NCI-H187 treated with DMSO at 0.1 percent for 48 hours (cell line): ENCODE measurements around the gene BOLL.
"Not testable (repeated sequence)": the region's sequence is repeated elsewhere in the genome, so short reads cannot be mapped to it uniquely, and the experiment has no call there.

Experiments
- DNase-seq: peaks from one replicate; lab custom pipeline; 2025; lab: John Stamatoyannopoulos, UW

Gene BOLL

DNA sequence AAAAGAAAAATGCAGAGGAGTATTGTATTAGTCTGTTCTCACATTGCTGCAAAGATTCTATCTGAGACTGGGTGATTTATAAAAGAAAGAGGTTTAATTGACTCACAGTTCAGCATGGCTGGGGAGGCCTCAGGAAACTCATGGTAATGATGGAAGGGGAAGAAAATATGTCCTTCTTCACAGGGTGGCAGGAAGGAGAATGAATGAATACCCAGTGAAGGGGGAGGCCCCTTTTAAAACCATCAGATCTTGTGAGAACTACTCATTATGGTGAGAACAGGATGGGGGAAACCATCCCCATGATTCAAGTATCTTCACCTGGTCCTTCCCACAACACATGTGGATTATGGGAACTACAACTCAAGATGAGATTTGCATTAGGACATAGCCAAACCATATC, 10.2 kb upstream of the BOLL start:
- no peak for DNase-seq

DNA sequence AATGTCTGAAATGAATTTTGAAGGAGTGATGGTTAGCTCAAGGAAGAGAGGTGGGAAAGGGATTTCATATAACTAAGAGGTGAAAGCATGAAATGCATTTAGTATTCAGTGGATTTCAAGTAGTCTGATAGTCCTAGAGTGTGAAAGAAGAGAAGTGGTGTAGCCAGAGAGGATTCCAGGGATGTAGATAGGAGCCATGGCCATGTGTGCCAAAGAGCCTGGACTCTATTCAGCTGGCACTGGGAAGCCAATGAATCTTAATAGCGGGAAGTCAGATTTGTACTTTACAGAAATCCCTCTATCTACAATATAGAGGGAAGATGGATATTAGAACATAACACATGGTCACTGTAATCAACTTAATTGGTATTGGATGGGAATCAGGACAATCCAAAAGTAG, 8.3 kb upstream of the BOLL start:
- DNase-seq: no peak

DNA sequence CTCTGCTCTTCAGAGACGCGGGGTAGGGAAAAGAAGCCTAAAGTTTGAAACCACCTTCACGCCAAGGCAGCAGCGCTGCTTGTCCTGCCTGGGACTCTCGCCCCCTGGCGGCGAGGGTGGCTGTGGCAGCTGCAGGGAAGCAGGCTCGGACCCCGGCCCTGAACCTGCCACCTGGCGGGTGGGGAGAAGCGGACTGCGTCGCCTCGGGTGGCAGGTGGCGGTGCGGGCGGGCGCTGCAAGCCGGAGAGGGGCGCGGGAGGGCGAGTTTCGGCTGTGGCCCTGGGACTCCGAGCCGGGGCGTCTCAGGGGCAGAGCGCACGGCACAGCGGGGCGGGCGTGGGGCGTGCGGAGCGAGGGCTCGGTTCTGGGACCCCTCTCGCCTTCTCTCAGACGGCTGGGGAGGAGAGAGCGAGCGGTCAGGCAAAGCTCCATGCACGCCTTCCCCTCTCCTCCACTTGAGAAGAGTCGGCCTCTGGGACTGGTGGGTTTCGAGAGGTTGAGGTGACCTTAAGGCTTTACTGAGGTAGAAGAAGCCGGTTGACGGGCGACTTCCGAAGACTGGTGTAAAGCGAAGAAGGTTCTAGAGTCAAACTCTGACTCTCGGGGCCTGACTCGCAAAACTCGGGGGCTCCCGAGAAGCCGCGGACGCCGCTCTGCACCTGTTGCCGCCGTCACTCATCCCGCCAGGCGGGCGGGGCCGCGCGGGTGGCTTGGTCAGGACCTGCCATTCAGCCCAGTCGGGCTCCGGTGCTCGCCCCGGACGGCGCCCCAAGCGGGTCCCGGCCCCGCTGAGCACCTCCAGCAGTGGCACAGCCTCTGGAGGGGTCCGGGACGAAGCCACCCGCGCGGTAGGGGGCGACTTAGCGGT, 1.1 kb upstream of the BOLL start:
- no peak for DNase-seq

DNA sequence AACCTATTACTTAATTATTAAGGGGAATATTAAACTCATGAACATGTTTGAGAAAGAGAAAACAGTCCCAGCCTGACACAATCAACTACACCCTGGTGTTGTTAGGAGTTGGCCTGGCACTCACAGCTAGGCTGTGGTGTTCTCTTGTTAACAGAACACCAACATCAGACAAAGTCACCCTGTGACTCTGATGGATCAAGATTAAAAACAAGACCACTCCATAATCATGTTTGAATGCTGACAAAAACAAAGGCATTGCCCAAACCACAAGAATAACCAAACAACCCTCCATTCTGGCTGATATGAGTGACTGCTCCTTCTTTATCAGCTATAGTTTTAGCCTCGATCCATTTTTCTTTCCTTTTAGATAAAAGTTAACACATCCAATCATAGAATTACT, 3.0 kb downstream of the BOLL start:
- DNase-seq: no peak

DNA sequence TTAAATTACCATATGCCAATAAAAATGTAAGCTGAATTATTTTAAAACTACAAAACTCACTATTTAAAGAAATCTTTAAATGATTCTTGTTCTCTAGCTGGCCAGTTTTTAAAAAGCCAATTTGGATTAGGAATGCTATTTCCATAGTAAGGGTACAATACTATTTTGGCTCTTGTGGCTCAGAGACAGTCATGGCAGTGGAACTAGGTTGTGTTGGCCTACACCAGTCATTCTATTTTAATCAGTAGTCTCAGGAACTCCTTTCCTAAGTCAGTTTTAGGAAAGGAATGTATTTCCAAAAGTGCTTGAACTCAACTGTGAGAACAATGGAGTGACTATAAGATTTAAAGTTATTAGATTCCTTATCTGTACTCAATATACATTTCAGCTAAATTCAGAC, 5.9 kb downstream of the BOLL start:
- no peak for DNase-seq

DNA sequence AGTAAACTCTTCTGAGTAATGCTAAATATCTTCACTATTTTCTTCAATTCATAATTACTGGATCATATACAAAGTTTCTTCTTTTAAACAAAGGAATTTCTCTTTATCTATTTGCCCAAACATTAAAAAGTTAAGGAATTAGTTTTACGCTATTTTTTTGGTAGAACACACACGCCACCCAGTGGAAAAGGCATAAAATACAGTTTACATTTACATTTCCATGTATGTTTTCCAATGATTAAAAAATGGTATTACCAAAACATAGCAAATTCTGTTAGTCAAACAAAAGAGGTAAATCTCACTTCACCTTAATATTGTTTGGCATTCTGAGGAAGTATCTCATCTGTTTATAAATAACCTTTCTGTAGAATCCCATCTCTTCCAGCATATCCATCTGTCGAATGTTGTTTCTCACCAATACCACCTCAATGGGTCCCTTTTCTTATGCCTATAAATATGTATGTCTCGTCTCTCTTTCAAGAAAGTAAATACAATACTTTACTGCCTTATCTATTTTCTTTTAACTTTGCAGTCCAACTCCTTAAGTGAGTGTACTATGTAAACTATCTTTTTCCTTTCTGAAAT, 7.2 kb downstream of the BOLL start:
- no peak for DNase-seq

DNA sequence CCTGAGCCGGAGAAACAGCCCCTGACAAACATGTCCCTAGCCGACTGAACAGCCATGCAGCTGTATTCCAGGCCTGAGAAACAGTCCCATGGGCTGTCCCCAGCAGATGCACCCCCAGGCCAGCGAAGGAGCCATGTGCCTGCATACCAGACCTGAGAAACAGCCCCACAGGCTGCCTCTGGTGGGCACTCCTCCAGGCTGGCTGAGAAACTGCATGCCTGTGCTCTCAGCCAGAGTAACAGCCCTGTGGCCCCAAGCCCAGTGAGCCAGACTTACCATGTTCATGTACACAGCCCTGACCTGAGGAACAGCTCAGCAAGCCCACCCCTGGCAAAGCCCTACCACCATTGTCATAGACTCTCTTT, 24.8 kb downstream of the BOLL start:
- DNase-seq: no peak

DNA sequence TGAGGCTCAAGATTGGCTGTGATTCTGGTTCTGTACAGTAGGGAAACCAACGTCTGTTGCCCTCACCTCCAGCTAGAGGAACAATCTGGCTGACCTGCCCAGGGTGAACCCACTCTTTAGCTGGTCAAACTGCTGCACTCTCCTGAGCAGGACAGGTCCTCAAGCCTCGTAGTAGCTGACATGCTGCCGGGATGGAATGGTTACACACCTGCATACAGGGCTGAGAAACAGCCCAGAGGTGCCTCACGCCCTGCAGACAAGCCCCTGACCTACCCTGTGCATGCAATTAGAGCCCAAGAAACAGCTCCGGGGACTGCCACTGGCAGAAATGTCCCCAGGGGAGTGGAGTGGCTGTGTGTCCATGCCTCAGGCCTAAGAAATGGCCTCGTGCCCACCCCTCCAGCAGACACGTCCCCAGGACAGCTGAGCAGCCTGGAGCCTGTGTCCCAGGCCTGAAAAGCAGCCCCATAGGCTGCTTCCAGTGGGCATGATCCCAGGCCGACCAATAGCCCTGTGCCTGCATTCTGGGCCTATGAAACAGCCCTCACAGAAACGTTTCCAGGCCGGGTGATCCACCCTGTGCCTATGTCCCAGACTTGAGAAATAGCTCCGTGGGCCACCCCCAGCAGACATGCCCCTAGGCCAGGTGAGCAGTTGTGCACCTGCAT, 25.4 kb downstream of the BOLL start:
- DNase-seq: no peak

DNA sequence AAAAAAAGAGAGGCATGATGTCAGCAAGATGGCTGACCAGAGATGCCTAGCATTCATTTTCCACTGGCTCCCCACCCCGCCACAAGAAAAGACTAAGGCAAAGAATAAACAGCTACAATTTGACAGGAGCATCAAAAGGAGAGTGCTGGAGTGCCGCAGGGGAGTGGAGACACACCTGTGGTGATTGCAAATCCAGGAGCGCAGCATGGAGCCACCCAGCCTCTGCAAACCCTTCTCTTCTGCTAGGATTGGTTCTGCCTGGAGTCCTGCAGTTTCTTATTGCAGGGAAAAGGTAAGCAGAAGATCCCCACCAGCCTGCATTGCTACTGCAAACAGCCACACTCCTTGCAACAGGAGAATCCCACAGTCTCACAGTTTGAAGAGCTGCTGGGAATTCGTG, 26.1 kb downstream of the BOLL start:
- DNase-seq: no peak

DNA sequence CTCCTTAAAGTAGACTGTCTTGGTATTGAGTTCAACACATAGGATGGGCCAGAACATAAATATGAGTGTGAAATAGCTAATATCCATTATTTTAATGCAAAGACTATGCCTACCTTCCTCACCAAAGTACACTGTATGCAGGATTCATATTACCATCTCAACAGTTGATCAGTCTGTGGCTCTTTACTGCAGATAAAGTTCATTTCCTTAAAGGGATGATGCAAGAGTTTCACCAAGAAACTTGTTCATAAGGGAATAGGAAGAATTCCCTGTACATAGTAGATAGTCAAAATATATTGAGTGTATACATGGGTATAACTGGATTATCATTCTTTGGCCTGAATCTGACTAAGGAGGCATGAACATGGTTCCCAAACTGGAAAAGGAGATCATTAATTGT, 44.9 kb downstream of the BOLL start:
- DNase-seq: no peak

DNA sequence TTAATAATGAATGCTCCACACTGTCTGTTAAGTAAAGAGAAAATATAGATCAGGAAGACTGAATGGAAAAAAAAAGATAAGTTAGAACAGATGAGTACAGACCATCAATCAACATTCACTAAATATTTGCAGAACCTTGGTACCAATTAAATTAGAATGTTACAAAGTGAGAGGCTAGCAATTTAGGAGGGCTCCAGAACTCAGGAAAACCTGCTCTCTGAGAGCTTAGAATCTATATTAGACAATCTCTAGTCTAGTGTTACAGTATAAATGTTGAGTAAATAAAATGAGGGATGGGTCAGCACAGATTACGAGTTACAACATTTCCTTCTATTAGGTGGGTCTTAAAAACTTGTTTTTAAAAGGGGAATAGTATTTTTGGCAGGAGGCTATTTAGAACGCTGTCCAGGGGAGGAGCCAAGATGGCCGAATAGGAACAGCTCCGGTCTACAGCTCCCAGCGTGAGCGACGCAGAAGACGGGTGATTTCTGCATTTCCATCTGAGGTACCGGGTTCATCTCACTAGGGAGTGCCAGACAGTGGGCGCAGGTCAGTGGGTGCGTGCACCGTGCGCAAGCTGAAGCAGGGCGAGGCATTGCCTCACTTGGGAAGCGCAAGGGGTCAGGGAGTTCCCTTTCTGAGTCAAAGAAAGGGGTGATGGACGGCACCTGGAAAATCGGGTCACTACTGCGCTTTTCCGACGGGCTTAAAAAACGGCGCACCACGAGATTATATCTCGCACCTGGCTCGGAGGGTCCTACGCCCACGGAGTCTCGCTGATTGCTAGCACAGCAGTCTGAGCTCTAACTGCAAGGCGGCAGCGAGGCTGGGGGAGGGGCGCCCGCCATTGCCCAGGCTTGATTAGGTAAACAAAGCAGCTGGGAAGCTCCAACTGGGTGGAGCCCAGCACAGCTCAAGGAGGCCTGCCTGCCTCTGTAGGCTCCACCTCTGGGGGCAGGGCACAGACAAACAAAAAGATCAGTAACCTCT, 56.3 kb downstream of the BOLL start:
- not testable (repeated sequence) for DNase-seq

DNA sequence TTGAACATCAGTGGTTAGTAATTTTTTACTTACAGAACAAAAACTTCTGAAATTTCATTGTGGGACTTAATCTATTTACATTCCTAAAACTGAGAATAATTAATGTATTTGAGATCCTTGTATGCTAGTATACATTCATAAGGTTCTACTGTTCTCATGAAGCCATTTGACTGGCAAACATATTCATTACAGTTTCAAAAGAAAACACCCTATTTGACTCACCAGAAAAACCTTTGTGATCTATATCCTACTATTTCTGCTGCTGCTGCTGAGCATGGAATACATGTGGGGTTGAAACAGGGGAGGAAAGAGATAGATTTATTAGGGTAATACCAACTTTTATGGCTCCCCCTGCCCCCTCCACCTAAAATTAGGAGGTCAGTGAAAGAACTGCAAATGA, 58.1 kb downstream of the BOLL start:
- DNase-seq: no peak

DNA sequence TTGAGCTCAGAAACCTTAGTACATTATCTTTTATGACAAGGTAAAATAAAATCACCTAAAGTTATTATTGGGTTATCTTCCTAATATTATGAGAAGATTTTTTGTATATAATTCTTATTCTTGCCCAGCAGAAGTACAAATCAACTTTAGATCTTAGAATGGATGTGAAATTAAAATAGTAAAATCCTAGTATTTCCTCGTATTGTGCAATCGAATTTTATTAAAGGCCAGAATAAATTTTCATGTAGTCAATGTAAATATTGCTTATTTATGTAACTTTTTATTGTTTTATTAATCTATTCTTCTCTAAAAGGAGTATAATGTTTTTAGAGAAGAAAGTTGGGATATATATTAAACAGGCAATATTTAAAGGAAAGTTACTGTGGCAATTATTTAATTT, 67.3 kb downstream of the BOLL start:
- no peak for DNase-seq

DNA sequence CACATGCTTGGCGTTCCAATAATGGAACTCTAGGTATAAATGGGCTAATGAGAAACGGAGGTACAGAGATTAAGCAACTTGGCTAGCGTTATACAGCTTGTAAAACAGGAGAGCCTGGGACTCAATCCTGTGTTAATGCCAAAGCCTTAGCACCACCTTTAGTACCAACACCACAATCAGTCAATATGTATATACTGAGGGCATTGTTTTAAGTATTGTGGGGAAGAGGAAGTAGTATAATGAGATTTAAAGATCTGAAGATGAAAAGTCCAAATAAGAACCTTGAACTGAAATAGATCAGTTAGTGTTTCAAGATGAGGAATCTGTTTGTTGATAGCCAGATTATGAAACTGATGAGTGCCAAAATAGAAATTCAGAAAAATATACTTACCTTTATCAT, 71.8 kb downstream of the BOLL start:
- DNase-seq: no peak

DNA sequence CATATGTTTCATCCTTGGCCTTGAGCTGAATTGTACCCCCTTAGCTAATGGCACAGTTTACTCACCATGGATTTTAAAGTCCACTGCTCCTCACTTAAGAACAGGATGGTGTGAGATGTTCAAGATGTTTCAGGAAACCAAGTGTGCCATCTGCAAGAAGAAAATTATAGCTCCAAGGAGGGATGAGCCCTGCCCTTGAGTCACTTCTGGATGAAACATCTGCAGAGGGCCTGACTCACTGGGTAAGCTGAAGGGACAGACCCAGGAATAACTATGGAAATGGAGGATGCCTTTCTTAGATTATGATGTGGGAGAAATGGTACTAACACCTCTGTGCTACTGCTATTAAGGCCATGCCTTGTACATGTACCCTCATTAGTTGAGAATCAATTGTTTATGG, 73.5 kb downstream of the BOLL start:
- no peak for DNase-seq

DNA sequence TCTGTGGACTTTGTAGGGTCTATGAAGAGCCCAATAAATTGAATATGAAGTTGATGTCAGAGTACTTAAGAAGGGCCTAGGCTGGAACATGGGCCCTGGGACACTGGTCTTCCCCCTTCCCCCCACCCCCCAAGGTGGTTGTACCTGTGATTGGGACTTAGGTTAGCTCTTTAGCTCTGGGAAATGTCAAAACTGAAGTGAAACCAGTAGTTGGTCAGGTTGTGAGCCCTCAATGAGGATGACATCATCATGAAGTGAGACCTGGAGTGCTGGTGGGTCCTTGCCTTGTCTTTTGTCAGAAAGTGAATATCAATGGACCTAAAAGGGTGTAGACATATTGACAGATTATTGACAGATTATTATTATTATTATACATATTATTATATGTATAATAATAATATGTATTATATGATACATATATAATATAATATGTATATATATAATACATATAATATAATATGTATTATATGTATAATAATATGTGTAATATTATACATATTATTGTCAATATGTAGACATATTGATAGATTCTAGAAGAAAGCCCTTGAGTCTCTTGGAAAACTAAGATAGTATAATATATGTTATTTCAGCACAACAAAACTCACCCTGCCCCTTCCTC, 74.6 kb downstream of the BOLL start:
- no peak for DNase-seq

DNA sequence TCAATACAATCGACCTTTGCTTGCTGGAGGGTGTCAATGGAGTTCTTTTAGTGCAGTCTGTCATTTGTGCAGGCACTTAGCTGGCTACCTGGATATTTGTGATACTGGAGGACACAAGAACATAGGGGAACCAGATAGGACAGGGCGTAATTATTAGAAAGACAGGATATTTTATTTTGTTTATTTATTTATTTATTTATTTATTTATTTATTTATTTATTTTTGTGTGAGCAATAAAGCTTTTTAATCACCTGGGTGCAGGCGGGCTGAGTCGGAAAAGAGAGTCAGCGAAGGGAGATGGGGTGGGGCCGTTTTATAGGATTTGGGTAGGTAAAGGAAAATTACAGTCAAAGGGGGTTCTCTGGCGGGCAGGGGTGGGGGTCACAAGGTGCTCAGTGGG, 76.0 kb downstream of the BOLL start:
- DNase-seq: not testable (repeated sequence)

DNA sequence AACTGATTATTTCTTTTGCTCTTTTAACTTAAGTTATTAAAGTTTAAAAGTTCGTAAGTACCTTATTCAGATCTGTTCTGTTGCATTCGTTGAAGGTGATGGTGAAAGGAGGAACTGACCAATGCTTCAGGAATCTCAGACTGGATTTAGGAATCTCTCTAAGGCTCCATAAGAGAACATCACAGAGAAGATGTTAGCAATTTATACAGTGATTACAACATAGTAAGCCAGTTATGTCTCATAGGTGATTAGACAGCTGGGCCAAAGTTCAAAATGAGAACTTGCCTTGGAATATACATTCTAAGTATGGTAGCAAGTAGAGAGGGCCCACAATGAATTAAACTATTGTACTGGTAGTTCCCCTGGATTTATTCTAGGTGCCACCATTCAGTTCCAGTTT, 76.8 kb downstream of the BOLL start:
- no peak for DNase-seq

DNA sequence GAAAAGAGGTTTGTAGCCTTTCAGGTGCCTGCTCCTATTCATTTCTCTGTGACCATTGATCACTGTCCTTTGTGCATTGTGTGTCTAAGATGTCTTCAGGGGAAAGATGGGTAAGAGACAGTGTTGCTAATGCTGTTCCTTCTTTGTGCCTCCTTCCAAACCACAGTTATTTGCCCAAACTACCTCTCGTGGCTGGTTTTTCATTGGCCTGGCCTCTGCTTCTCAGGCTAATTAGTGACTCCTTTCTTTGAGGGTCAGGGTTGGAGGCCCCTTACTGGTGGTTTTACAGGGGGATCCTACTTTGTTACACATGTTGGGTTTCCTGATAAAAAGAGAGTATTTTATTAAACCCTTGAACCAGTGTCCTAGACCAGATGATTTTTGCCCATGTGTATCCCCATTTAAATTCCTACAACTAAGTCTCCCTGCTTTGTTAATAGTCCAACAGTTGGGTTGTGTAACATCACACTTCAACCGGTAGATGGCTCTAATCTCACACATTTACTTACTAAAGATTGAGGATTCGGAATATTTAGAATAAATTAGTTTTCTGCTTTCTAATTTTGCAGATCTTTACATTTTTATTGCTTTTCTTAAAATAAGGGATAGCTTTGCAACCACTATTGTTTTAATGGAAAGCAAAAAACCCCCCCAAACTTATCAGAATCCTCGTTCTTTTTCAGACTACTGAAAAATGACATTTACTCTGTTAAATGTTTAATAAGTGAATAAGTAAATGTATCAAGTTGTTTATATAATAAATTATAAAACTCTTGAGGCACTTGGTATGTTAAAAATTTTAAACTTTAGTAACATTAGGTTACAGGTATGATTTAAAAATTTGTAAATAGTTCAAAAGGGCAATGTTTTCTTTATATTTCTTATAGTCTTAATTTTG, 77.6 kb downstream of the BOLL start:
- DNase-seq: no peak

DNA sequence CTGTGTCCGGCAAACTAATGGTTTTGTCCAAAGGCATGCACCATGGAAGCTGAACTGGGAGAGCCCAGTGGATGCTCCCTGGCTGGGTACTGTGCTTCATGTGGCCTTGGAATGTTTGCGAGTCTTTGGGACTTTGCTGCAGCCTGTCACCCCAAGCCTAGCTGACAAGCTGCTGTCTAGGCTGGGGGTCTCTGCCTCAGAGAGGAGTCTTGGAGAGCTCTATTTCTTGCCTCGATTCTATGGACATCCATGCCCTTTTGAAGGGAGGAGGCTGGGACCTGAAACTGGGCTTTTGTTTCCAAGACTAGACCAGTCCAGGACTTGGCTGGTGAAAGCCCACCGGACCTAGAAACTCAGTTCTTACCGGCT, 78.3 kb downstream of the BOLL start:
- DNase-seq: no peak
